H1 (cell line): ENCODE measurements around the gene TMEM30A. TPM values are rescaled to one million over a fixed set of nuclear protein-coding genes. Genes with fewer than 3 reads are reported as not detected.

Source experiments
- ATF2 ChIP-seq: IDR thresholded peaks from 2 replicates; pipeline ENCODE4 v1.6.1; 2012; ENCODE audit warnings: low read length, inconsistent platforms
- CBX8 ChIP-seq: fragments of 300-800, 300-1000 bp; sonication (generic); IDR thresholded peaks from 2 replicates; pipeline ENCODE4 v1.7.1; 2016; ENCODE audit warnings: low read depth, low read length, borderline replicate concordance
- CHD2 ChIP-seq: IDR thresholded peaks from 2 replicates; pipeline ENCODE4 v1.6.1; 2012; ENCODE audit warnings: low read length, improper control_type of control experiment
- CTCF ChIP-seq, 3 experiments: IDR thresholded peaks; 1 replicate in 2 of 3; 2 replicates in 1 of 3; pipeline versions ENCODE4 v1.5.1 to v1.6.1; 2011; ENCODE audit warnings: low read length in 3 of 3, mild to moderate bottlenecking in 3 of 3, inconsistent platforms in 2 of 3, low read depth in 1 of 3, moderate library complexity in 1 of 3; ENCODE audit not compliant: insufficient read depth in 1 of 3; ENCODE audit errors: control extremely low read depth in 1 of 3
- GABPA ChIP-seq: IDR thresholded peaks from 2 replicates; pipeline ENCODE4 v1.6.1; 2011; ENCODE audit warnings: mild to moderate bottlenecking, low read length, moderate library complexity, borderline replicate concordance; ENCODE audit not compliant: insufficient read depth
- RAD21 ChIP-seq, 2 experiments: IDR thresholded peaks in 1 of 2; conservative IDR thresholded peaks in 1 of 2; 2 replicates each; pipeline ENCODE4 v1.6.1; 2011; ENCODE audit warnings: low read depth in 2 of 2, low read length in 2 of 2, improper control_type of control experiment in 1 of 2, inconsistent platforms in 1 of 2, mild to moderate bottlenecking in 1 of 2, moderate library complexity in 1 of 2
- SIN3A ChIP-seq, 2 experiments: IDR thresholded peaks in 1 of 2; conservative IDR thresholded peaks in 1 of 2; 2 replicates each; pipeline ENCODE4 v1.6.1; 2011 to 2012; ENCODE audit warnings: low read length in 2 of 2, improper control_type of control experiment in 1 of 2, low read depth in 1 of 2, mild to moderate bottlenecking in 1 of 2
- SP4 ChIP-seq: IDR thresholded peaks from 2 replicates; pipeline ENCODE4 v1.6.1; 2012; ENCODE audit warnings: low read length, inconsistent platforms
- TBP ChIP-seq: IDR thresholded peaks from 2 replicates; pipeline ENCODE4 v1.6.1; 2011; ENCODE audit warnings: low read depth, low read length, improper control_type of control experiment
- polyA plus RNA-seq, 7 experiments: library from polyadenylated mRNA; depleted of rRNA in 3 of 7; stranded (reverse) in 5 of 7; unstranded in 2 of 7; fragments of >200 nt in 5 of 7; fragments of 200-250 nt in 2 of 7; gene quantifications; 1 replicate in 5 of 7; 2 replicates in 1 of 7; 4 replicates in 1 of 7; pipeline versions ENCODE4 v1.2.1 to v1.2.3, GENCODE V29; 2011 to 2013; ENCODE audit warnings: missing spikeins in 2 of 7, mixed read lengths in 2 of 7
- total RNA-seq: library from RNA; stranded (reverse); fragmentation: NEBNext Ultra II Directional; extraction: Animal tissue kit (Norgen Biotek cat#: 25700); gene quantifications from 2 replicates; pipeline ENCODE4 v1.2.1, GENCODE V29; 2021

Gene TMEM30A
- total and polyA plus RNA-seq, 2 of the 8 experiments (the other 6 are each of a cell fraction or from before 2014, with no cell fraction given), result 10.5 to 71.0 TPM

- TF ChIP-seq ATF2 (no peak), CTCF (IDR thresholded peaks at IDR 0.05; ENCODE audit: control extremely low read depth in 1 of 3, insufficient read depth in 1 of 3, low read depth in 1 of 3, low read length in 3 of 3) (no peak), RAD21 (IDR thresholded peaks at IDR 0.05 in 1 of 2, conservative IDR thresholded peaks at IDR 0.05 in 1 of 2; ENCODE audit: low read depth in 2 of 2, low read length in 2 of 2) (no peak), CHD2 (no peak), GABPA (no peak), CBX8 (no peak), TBP (no peak), SP4 (no peak), SIN3A (conservative IDR thresholded peaks at IDR 0.05 in 1 of 2, IDR thresholded peaks at IDR 0.05 in 1 of 2; ENCODE audit: low read depth in 1 of 2, low read length in 2 of 2) (no peak)
These were observed 27.1 kb downstream of the TMEM30A start (continued) for GRCh38 chr6:75257343-75258087.
